ENCODE results near the gene FBXL13. TPM values are rescaled to one million over a fixed set of nuclear protein-coding genes. Genes with fewer than 3 reads are reported as not detected.
"Not testable (repeated sequence)": the region's sequence is repeated elsewhere in the genome, so short reads cannot be mapped to it uniquely, and the experiment has no call there.

FBXL13 gene
- total RNA-seq, 4 donors from 2014 or later = 0.20 to 3.5 (median 1.8) TPM

- H3K9me3 ChIP-seq; H3K27me3 ChIP-seq; H3K4me1 ChIP-seq; H3K27ac ChIP-seq; H3K4me3 ChIP-seq; DNase-seq (ENCODE audit: low spot score in 2 of 2): not testable (repeated sequence)
- 40 to 45% methylated on average over 3 of the region's 3 CpGs for WGBS, 2 donors
- peaks cover 0 to 15% (median 0%) of the 10 kb centered on the region in 3 donors for H3K36me3 ChIP-seq
These were observed 295.9 kb downstream of the FBXL13 start for GRCh38 chr7:102778663-102779062.

- not testable (repeated sequence) for H3K4me1 ChIP-seq; H3K27ac ChIP-seq; H3K27me3 ChIP-seq; DNase-seq (ENCODE audit: low spot score in 2 of 2); H3K9me3 ChIP-seq; H3K4me3 ChIP-seq
- peaks cover 0 to 11% (median 0%) of the 10 kb centered on the region in 3 donors for H3K36me3 ChIP-seq
These were observed 298.4 kb downstream of the FBXL13 start for GRCh38 chr7:102776217-102776616.

DNA sequence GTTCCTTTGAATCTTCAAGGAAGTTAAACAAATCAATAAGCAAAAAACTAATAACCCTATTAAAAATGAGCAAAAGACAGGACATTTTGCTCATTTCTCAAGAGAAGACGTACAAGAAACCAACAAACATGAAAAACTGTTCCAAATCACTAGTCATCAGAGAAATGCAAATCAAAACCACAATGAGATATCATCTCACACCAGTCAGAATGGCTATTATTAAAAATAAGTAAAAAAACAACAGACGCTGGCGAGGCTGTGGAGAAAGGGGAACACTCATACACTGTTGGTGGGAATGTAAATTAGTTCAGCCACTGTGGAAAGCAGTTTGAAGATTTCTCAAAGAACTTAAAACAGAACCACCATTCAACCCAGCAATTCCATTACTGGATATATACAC, 304.1 kb downstream of the FBXL13 start:
- not testable (repeated sequence) for H3K27ac ChIP-seq; H3K4me1 ChIP-seq; H3K9me3 ChIP-seq; H3K4me3 ChIP-seq; H3K36me3 ChIP-seq; DNase-seq (ENCODE audit: low spot score in 2 of 2); H3K27me3 ChIP-seq
- WGBS, 2 donors = 66 to 85% methylated on average over 2 to 3 of the region's 3 CpGs

- not testable (repeated sequence) for H3K4me3 ChIP-seq; DNase-seq (ENCODE audit: low spot score in 2 of 2); H3K36me3 ChIP-seq; H3K4me1 ChIP-seq; H3K9me3 ChIP-seq; H3K27ac ChIP-seq; H3K27me3 ChIP-seq
- 22 to 64% methylated on average over 1 to 2 of the region's 3 CpGs for WGBS, 2 donors
These were observed 304.9 kb downstream of the FBXL13 start for GRCh38 chr7:102769657-102770192.

GRCh38 chr7:102763295-102763905, 311.2 kb downstream of the FBXL13 start:
- H3K36me3 ChIP-seq; H3K4me3 ChIP-seq; H3K4me1 ChIP-seq; H3K9me3 ChIP-seq; DNase-seq (ENCODE audit: low spot score in 2 of 2); H3K27ac ChIP-seq; H3K27me3 ChIP-seq: not testable (repeated sequence)
- WGBS, 2 donors = 59 to 60% methylated on average over 6 of the region's 6 CpGs

Small RNA genes lying within 50 kb of the gene (small RNA-seq; reads per million reads assigned to genes)
- gene RNU6-1136P = not detected

Other genes starting within 250 kb of the FBXL13 start
- gene LRRC17, start 161.8 kb downstream of the FBXL13 start, total RNA-seq = 1 to 10 TPM; 1.7 to 9.0 (median 2.6) TPM
- gene ARMC10, start 344 bp upstream of the FBXL13 start, total RNA-seq = 10 to 100 TPM; 42.6 to 61.0 (median 48.5) TPM
- 10 to 100 TPM; 10.2 to 22.8 (median 15.4) TPM for gene NAPEPLD, start 74.3 kb upstream of the FBXL13 start, total RNA-seq
- 10 to 100 TPM; 31.8 to 44.3 (median 41.1) TPM for gene PMPCB, start 222.6 kb upstream of the FBXL13 start, total RNA-seq